Lung (tissue), 12 donors: ENCODE measurements around the gene ATP5MC3. TPM values are rescaled to one million over a fixed set of nuclear protein-coding genes. Genes with fewer than 3 reads are reported as not detected.
A peak's percentile ranks its signal among the peaks of the same experiment; 100 is the strongest.

Experiments
- ATAC-seq: fragments of 200-7000 bp; cut with Tn5 transposase; one replicate; pipeline ENCODE4 v1.9.1; 2020; ENCODE audit warnings: moderate number of reproducible peaks; ENCODE audit not compliant: insufficient read depth, low FRiP score
- DNase-seq, 3 donors: peaks; one replicate each; pipeline ENCODE4 v3.0.0-alpha.2; 2013 to 2017
- H3K27ac ChIP-seq, 2 donors: one replicate each; pipeline ENCODE4 v1.5.1; 2013; ENCODE audit warnings: mild to moderate bottlenecking in 2 of 2, moderate library complexity in 2 of 2, control low read depth in 1 of 2, inconsistent platforms in 1 of 2, low read depth in 1 of 2, low read length in 1 of 2
- H3K27me3 ChIP-seq, 3 donors: one replicate each; pipeline ENCODE4 v1.5.1; 2013; ENCODE audit warnings: low read length in 2 of 3; ENCODE audit not compliant: control insufficient read depth in 3 of 3, insufficient read depth in 3 of 3
- H3K36me3 ChIP-seq, 4 donors: one replicate each; pipeline ENCODE4 v1.5.1; 2013; ENCODE audit warnings: low read length in 4 of 4, mild to moderate bottlenecking in 1 of 4, moderate library complexity in 1 of 4; ENCODE audit not compliant: control insufficient read depth in 4 of 4, insufficient read depth in 4 of 4
- H3K4me1 ChIP-seq, 5 donors: one replicate each; pipeline ENCODE4 v1.5.1; 2013; ENCODE audit warnings: low read length in 5 of 5, mild to moderate bottlenecking in 2 of 5, moderate library complexity in 1 of 5; ENCODE audit not compliant: control insufficient read depth in 5 of 5, insufficient read depth in 5 of 5
- H3K4me3 ChIP-seq: one replicate; pipeline ENCODE4 v1.5.1; 2013; ENCODE audit warnings: mild to moderate bottlenecking, control low read depth, moderate library complexity
- H3K9ac ChIP-seq, 2 donors: one replicate each; pipeline ENCODE4 v1.5.1; 2013; ENCODE audit warnings: low read length in 2 of 2, control low read depth in 1 of 2; ENCODE audit not compliant: insufficient read depth in 1 of 2
- H3K9me3 ChIP-seq, 4 donors: one replicate each; pipeline ENCODE4 v1.5.1; 2013; ENCODE audit warnings: low read length in 3 of 4, mild to moderate bottlenecking in 1 of 4, moderate library complexity in 1 of 4; ENCODE audit not compliant: control insufficient read depth in 4 of 4, insufficient read depth in 3 of 4
- WGBS, 2 donors: extraction: QIAGEN DNeasy Blood & Tissue Kit; methylation state at CpG; one replicate each; pipeline ENCODE4 v1.1.7; 2013; 5-methylcytosine and 5-hydroxymethylcytosine counted together
- polyA plus RNA-seq, 2 donors: library from polyadenylated mRNA; stranded (reverse); fragments of 200-250 nt; gene quantifications; one replicate each; pipeline ENCODE4 v1.2.1, GENCODE V29; 2013
- total RNA-seq, 2 donors: library from RNA; depleted of rRNA in 1 of 2; stranded (reverse); fragments of >200 nt in 1 of 2; gene quantifications; one replicate each; pipeline ENCODE4 v1.2.1, GENCODE V29; 2014 to 2021
- TF ChIP-seq, protein P1 (sequence below): IDR thresholded peaks from 2 replicates; pipeline ENCODE4 v1.5.1; 2012; ENCODE audit warnings: mild to moderate bottlenecking; ENCODE audit errors: control extremely low read depth, extremely low read depth
- donor health status: control.
- donor health status: control.
- donor health status: Bipolar disorder and iron deficiency.
- donor health status: healthy.
- donor health status: DM: yes; HTN: yes; CAD: no.

The ATP5MC3 gene
- total and polyA plus RNA-seq, 4 donors: 72.0 to 255 (median 177) TPM

DNA sequence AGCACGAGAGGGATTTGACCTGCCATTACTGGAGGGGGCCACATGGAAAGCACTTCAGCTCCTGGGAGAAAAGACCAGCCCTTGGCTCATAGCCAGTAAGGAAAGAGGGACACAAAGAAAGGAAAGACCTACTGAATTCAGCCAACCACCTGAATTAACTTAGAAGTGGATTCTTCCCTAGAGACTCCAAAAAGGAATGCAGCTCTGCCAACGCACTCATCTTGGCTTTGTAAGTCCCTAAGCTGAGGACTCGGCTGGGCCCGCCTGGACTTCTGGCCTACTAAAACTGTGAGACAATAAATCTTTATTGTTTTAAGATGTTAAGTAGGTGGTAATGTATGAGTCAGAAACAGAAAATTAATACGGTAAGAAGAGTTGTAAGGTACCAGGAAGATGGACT lies 25.0 kb downstream of the ATP5MC3 start:
- no peak overlapping the region for H3K9ac ChIP-seq
- no peaks in the 10 kb centered on the region for H3K9me3 ChIP-seq
- H3K4me3 ChIP-seq: no peak overlapping the region
- H3K36me3 ChIP-seq: peaks cover 0 to 8% (median 0%) of the 10 kb centered on the region in 4 donors
- DNase-seq: peak; percentile 26 to 39 (median 26)
- TF ChIP-seq, protein P1, sequence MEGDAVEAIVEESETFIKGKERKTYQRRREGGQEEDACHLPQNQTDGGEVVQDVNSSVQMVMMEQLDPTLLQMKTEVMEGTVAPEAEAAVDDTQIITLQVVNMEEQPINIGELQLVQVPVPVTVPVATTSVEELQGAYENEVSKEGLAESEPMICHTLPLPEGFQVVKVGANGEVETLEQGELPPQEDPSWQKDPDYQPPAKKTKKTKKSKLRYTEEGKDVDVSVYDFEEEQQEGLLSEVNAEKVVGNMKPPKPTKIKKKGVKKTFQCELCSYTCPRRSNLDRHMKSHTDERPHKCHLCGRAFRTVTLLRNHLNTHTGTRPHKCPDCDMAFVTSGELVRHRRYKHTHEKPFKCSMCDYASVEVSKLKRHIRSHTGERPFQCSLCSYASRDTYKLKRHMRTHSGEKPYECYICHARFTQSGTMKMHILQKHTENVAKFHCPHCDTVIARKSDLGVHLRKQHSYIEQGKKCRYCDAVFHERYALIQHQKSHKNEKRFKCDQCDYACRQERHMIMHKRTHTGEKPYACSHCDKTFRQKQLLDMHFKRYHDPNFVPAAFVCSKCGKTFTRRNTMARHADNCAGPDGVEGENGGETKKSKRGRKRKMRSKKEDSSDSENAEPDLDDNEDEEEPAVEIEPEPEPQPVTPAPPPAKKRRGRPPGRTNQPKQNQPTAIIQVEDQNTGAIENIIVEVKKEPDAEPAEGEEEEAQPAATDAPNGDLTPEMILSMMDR: no peak
- H3K4me1 ChIP-seq: peaks cover 0 to 14% (median 0%) of the 10 kb centered on the region in 5 donors
- 65 to 81% methylated on average over 5 of the region's 5 CpGs for WGBS, 2 donors
- H3K27me3 ChIP-seq: no peaks in the 10 kb centered on the region
- no peak for ATAC-seq
- H3K27ac ChIP-seq: no peak overlapping the region

DNA sequence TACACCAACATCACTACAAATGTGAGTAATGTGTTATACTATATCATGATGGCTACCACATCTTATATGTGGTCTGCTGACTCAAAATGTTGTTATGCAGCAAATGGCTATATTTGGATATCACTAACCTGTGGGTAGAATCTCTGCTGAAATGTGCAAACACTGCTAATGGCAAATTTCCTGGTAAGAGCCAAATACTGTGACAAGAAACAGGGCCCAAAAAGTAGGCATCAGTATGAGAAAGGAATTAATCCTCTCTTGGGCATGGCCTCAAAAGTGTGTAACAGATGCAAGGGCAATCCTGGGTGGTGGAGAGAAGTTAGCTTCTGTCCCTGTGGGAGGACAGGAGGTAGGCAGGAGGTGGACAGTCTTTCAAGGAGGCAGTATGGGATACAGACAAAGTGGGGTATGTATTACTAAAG lies 26.8 kb downstream of the ATP5MC3 start:
- H3K4me1 ChIP-seq: peaks cover 0 to 16% (median 0%) of the 10 kb centered on the region in 5 donors
- TF ChIP-seq, protein P1: no peak
- no peak for ATAC-seq

DNA sequence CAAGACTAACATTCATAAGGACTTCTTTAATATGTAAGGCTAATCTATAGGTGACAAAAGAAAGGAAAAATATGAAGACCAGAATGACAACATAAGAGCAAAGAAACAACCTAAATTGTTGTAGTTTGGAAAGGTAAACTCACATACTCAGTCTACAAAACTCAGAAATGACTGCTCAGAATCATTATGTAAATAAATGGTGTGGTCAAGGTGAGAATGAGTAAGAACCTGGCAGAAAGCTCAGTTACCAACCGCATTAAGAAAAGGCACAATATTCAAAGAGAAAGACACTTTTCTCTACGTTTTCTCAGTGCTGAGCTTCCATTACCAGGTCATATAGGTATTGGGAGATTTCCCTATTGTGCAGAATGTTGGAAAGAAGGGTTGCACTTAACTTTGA lies 29.3 kb downstream of the ATP5MC3 start:
- H3K27me3 ChIP-seq: no peaks in the 10 kb centered on the region
- ATAC-seq (no peak), DNase-seq (no peak)
- peaks cover 0 to 28% (median 0%) of the 10 kb centered on the region in 5 donors for H3K4me1 ChIP-seq
- no peak overlapping the region for H3K9ac ChIP-seq
- no peaks in the 10 kb centered on the region for H3K9me3 ChIP-seq
- WGBS, 2 donors: 78 to 86% methylated on average over 2 of the region's 2 CpGs
- peaks cover 0 to 10% (median 4%) of the 10 kb centered on the region in 4 donors for H3K36me3 ChIP-seq
- TF ChIP-seq, protein P1: no peak
- no peak overlapping the region for H3K4me3 ChIP-seq
- H3K27ac ChIP-seq: no peak overlapping the region

More for the DNA sequence above, 26.8 kb downstream of the ATP5MC3 start:
- no peak overlapping the region for H3K9ac ChIP-seq
- H3K9me3 ChIP-seq: no peaks in the 10 kb centered on the region
- no peaks in the 10 kb centered on the region for H3K27me3 ChIP-seq
- H3K4me3 ChIP-seq: no peak overlapping the region
- H3K36me3 ChIP-seq: peaks cover 0 to 10% (median 3%) of the 10 kb centered on the region in 4 donors
- no peak for DNase-seq
- no peak overlapping the region for H3K27ac ChIP-seq

DNA sequence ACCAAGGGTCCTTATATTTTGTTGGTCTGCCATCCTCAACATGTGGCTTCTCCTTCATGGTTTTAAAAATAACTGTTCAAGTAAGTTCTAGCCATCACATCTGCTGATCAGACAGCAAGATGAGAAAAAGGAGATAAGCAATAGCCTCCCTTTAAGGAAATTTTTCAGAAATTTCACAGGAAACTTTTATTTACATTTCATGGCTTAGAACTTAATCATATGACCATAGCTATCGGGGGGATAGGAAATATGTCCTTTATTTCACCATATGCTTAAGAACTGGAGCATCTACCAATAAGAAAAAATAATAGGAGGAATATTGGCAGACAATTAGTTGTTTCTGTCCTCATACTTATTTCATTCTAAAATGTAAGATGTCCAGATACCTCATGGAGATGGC lies 29.7 kb downstream of the ATP5MC3 start:
- TF ChIP-seq, protein P1: no peak
- Histone ChIP-seq H3K4me1 (peaks cover 0 to 24% (median 0%) of the 10 kb centered on the region in 5 donors), H3K9me3 (no peaks in the 10 kb centered on the region), H3K4me3 (no peak overlapping the region), H3K27me3 (no peaks in the 10 kb centered on the region), H3K9ac (no peak overlapping the region), H3K36me3 (peaks cover 0 to 10% (median 4%) of the 10 kb centered on the region in 4 donors), H3K27ac (no peak overlapping the region)
- WGBS, 2 donors: 55 to 65% methylated on average over 1 of the region's 1 CpG
- ATAC-seq: no peak
- no peak for DNase-seq
